Measurements from ENCODE around the gene BCAN.

BCAN gene

DNA sequence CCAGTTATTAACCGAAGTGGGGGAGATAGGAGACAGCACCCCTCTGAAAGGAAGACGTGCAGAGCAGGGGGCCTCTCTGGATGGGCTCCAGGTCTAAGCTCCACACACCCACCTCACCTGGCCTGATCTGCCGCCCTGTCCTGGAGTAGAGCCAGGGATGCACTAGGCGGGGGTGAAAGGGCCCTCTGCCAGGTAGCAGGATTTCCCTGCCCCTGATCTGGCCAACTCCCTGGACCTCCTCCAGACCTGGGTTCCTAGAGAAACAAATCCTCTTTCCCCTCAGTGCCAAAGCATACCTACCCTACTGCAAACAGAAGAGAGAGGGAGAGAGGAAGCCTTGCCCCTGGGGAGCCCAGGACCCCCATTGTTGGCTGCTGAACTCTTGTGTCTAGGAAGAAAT, 61.4 kb downstream of the BCAN start:
- no peak overlapping the region for H3K27ac Mint-ChIP-seq
- peaks cover 11% of the 10 kb centered on the region for H3K36me3 Mint-ChIP-seq
- no peaks in the 10 kb centered on the region for H3K9me3 Mint-ChIP-seq
- no peak overlapping the region for H3K4me3 Mint-ChIP-seq
- peaks cover 29% of the 10 kb centered on the region for H3K4me1 Mint-ChIP-seq
- ATAC-seq = no peak
- H3K27me3 Mint-ChIP-seq = peaks cover 62% of the 10 kb centered on the region

DNA sequence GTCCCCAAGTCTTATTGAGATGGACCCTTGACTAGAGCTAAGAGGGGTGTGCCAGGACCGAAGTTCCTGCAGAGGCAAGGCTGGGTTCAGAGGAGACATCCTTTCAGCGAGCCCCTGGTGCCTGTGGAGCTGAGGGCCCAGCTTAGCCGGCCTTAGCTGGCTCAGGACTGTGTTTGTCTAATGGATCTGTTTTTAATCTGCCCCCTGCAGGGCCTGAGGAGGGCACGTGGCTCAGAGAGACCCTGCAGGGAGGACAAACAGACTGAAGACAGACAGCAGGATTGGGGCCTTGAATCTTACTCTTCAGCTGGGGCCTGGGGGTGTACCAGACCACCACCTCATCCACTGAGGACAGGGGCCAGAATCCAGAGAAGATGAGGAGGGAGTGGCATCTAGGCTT, 61.8 kb downstream of the BCAN start:
- H3K27me3 Mint-ChIP-seq = peaks cover 58% of the 10 kb centered on the region
- H3K4me1 Mint-ChIP-seq = peaks cover 29% of the 10 kb centered on the region
- no peak overlapping the region for H3K4me3 Mint-ChIP-seq

DNA sequence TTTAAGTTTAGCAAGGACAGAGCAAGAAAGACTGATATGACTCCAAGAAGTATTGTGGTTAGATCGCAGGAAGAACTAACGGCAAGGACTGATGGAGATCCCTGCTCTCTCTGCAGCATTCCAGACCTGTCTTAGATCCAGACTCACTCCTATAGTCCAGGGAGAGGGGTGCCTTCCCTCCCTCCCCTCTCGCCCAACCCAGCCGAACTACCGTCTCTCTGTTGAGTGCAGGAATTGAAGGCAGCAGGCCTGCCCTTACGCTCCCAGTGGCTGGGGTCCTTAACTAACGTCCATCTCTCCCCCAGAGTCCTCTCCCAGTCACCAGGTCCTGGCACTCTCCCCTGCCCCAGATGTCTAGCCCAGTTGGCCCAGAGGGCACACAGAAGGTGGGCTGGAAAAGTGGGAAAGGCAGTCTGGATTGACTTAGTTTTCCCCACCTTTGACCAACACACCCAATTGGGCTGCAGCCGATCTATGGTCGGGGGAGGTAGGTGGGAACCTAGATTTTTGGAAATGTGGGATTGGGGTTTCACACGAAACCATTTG, 62.3 kb downstream of the BCAN start:
- Mint-ChIP-seq H3K9me3 (no peaks in the 10 kb centered on the region), H3K4me1 (peaks cover 29% of the 10 kb centered on the region), H3K27me3 (peaks cover 53% of the 10 kb centered on the region), H3K36me3 (peaks cover 5% of the 10 kb centered on the region), H3K4me3 (no peak overlapping the region), H3K27ac (no peak overlapping the region)
- ATAC-seq = no peak

More for the DNA sequence above, 61.8 kb downstream of the BCAN start:
- Mint-ChIP-seq H3K27ac (no peak overlapping the region), H3K36me3 (peaks cover 9% of the 10 kb centered on the region), H3K9me3 (no peaks in the 10 kb centered on the region)
- no peak for ATAC-seq

DNA sequence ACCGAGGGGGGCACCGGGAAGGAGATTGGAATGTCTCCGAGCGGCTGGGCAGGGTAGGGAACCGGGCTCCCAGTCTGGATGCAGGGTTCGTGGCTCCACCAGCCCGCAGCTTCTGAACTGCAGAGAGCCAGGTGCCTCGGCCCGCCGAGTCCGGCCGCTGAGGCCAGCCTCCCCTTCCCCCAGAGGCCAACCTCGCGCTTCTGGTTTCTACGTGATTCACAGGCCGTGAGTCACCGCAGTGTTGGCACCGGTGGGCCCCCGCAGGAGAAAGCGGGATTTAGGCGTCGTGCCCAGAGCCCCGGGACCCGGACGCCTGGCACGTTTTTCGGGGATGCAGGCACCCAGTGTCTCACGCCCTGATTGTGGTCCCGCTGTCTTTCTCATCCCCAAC, 63.0 kb downstream of the BCAN start:
- Mint-ChIP-seq H3K36me3 (peaks cover under 1% of the 10 kb centered on the region), H3K27me3 (peaks cover 46% of the 10 kb centered on the region), H3K27ac (no peak overlapping the region), H3K4me1 (peaks cover 29% of the 10 kb centered on the region), H3K9me3 (no peaks in the 10 kb centered on the region), H3K4me3 (peak overlapping the region; percentile 89)
- ATAC-seq = no peak

DNA sequence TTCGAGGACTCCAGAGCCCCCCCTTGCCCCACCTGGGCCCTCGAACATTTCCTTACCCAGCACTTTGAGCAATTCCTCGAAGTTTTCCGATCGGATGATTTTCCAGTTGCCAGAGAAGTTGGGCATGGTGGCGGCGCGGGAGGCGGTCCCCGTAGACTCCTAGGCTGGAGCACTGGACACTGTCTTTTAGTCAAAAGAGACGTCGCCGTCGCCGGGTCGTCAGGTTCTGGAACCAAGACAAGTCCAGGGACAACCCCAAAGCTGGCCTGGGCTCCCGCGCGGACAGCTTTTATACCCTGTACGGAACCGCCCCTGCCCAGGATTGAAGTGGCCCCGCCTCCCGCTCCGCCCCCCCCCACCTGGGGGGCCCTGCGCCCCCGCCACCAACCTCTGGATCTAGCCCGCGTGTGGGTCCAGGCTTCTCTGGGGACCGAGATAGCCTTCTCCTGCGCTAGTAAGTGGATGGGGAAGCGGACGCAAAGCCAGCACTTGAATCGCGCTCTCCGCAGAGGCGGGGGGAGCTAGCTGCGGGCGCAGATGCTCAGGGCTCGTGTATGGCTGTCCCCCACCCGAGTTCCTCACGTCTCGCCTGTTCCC, 63.5 kb downstream of the BCAN start, which contains the start of gene CRABP2:
TSS of gene CRABP2 (minus strand) at position 263 of the 597 bp plus-strand sequence. CDS start at position 126, 137 bp downstream.
- H3K4me3 Mint-ChIP-seq = peak within 1 kb of the TSS; percentile 89
- ATAC-seq = peak; percentile 39
- no peaks in the 10 kb centered on the region for H3K9me3 Mint-ChIP-seq
- H3K4me1 Mint-ChIP-seq = peaks cover 29% of the 10 kb centered on the region
- peaks cover 44% of the 10 kb centered on the region for H3K27me3 Mint-ChIP-seq
- peak within 1 kb of the TSS; percentile 65 for H3K27ac Mint-ChIP-seq
- no peaks in the 10 kb centered on the region for H3K36me3 Mint-ChIP-seq

DNA sequence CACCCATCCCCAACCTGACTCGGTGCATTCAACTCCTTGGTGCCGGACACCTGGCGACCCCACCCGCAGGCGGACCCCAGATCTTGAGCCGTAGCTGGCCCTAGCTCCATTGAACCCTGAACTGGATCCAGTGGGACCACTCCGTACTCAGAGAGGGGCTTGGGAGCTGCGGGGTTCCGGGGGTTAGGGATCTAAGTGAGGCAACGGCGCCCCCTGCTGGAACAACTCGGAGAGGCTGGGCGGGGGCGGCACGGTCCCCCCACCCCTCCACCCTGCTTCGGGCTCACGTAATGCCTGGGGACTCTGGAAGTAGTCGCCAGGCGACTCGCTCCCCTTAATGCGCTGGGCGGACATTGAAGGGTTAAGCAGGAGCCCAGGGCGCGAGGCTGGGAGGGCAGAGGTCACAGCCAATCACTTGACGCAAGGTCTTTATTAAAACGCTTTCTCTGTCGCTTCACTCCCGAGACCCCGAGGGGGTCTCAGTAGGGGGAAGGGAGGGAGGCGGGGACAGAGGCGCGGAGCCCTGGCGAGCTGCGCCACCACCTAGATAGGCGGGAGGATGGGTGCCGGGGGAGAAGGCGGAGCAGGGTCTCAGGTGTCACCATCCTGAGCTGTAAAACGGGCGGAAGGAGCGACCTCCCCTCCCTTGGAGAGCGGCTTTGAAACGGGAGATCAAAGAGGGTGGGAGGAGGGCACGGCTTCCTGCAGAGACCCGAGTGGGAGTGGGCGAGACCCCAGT, 64.2 kb downstream of the BCAN start:
- peak overlapping the region; percentile 89 for H3K4me3 Mint-ChIP-seq
- H3K9me3 Mint-ChIP-seq = no peaks in the 10 kb centered on the region
- peaks cover 29% of the 10 kb centered on the region for H3K4me1 Mint-ChIP-seq
- peak overlapping the region; percentile 65 for H3K27ac Mint-ChIP-seq
- H3K27me3 Mint-ChIP-seq = peaks cover 41% of the 10 kb centered on the region
- peak; percentile 73 for ATAC-seq
- H3K36me3 Mint-ChIP-seq = no peaks in the 10 kb centered on the region

DNA sequence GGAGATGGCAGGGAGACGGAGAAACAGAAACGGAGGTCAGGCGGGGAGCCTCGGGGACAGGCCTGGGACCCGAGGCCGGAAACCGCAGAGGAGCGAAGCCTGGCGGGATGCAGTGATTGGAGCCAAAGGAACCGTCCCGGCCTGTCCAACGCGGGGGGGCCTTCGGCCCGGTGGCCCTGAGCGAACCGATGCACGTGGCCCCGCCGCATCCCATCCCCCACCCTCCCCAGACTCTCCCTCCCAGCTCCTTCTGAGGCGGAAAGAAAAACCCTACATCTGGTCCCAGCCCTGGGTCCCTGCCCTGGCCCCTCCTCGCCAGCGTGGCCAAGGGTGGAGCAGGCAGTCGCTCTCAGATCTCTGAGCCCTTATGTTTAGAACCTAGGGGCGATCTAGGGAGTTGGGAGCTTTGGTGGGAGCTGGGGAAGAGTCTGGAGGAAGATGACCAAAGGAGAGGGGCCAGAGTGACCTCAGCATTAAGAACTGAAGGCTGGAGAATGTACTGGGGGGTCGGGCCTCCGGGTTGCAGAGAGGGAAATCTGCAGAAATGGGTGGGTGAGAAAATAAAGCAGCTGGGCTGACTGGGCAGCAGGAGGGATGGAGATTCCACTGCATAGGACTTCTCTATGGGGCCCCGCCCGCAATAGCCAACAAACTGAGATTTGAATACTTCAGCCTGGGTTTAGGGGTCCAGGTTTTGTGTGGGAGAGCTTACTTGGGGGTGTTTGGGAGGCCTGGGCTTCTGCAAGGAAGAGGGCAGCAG, 64.9 kb downstream of the BCAN start:
- H3K27me3 Mint-ChIP-seq = peaks cover 33% of the 10 kb centered on the region
- no peak for ATAC-seq
- no peaks in the 10 kb centered on the region for H3K9me3 Mint-ChIP-seq
- H3K27ac Mint-ChIP-seq = peak overlapping the region; percentile 65
- no peaks in the 10 kb centered on the region for H3K36me3 Mint-ChIP-seq
- H3K4me1 Mint-ChIP-seq = peaks cover 29% of the 10 kb centered on the region
- H3K4me3 Mint-ChIP-seq = peak overlapping the region; percentile 89

DNA sequence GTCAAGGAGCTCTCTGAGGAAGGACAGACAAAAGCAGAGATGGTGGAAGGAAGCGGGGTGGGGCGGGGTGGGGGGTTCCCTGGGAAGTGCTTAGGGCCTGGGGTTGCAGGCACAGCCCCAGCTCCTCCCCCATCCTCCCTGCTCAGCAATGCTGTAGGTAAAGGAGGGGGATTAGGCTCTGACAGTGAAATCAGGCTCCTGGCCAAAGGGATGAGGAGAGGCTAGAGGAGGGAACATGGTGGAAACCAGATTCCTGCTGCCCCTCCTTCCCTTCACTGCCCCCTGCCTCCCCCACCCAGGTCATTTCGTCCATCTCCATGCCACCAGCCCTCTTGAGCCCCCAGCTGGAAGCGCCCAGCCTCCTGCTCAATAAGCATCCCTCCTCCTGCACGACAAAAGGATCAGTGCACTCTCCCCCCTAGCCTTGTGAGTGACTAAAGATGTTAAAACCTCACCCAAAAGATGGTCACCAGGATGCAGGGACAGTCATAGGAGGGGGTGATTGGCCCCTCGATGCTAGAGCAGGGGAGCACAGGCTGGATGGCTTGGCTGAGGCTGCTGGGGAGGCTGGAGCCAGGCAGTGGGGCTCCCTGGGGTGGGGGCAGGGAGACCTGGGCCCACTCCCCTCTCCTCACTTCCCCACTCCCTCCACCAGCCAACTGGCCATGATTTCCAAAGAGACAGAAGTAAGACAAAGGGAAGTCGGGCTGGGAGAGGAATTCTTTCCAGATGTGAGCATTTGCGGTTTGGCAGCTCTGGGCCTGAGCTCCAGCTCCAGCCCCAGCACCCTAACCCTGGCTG, 65.7 kb downstream of the BCAN start:
- no peak overlapping the region for H3K4me3 Mint-ChIP-seq
- H3K36me3 Mint-ChIP-seq = no peaks in the 10 kb centered on the region
- H3K27ac Mint-ChIP-seq = no peak overlapping the region
- peaks cover 29% of the 10 kb centered on the region for H3K4me1 Mint-ChIP-seq
- peaks cover 27% of the 10 kb centered on the region for H3K27me3 Mint-ChIP-seq
- no peaks in the 10 kb centered on the region for H3K9me3 Mint-ChIP-seq
- no peak for ATAC-seq

DNA sequence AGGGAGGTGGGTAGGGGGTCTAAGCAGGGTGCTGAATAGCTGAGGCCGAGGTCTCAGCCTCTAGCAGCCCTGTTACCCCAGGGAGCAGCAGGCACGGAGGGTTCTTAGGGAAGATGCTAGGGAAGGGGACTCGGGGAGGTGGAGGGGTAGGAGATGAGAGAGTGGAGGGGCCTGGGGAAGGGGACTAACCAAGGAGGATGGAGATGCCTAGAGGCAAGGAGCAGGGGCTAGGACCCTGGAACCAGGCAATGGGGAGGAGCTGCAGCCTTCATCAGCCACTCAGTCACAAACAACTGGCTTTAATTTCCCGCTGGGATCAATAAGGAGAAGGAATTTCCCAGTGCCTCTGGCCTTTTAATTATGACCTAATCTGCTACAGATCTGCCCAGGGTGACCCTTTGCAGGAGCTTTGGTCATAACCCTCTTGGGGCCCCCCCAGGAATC, 66.3 kb downstream of the BCAN start:
- peaks cover 21% of the 10 kb centered on the region for H3K27me3 Mint-ChIP-seq
- peaks cover 29% of the 10 kb centered on the region for H3K4me1 Mint-ChIP-seq
- ATAC-seq = no peak
- no peak overlapping the region for H3K4me3 Mint-ChIP-seq
- no peak overlapping the region for H3K27ac Mint-ChIP-seq
- H3K36me3 Mint-ChIP-seq = no peaks in the 10 kb centered on the region
- H3K9me3 Mint-ChIP-seq = no peaks in the 10 kb centered on the region

DNA sequence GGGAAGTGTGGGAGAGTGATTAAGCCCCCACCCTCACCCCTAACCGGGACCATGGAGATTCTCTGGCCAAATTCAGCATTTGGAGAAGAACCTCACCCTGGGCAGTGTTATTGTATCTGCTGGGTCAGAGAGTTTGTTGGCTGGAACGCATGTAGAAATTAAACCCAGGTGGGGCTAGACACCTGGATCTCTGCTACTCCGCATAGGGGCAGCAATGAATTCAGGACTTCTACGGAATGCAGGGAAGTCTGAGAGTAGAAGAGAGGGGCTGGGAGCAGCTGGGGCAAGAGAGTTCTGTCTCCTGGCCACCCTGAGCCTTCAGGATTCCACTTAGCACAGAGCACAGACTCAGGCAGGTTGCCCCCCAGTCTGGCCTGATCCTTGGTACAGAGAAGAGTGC, 67.1 kb downstream of the BCAN start:
- ATAC-seq = no peak
- peaks cover 13% of the 10 kb centered on the region for H3K27me3 Mint-ChIP-seq
- H3K9me3 Mint-ChIP-seq = no peaks in the 10 kb centered on the region
- peaks cover 29% of the 10 kb centered on the region for H3K4me1 Mint-ChIP-seq
- H3K27ac Mint-ChIP-seq = no peak overlapping the region
- no peaks in the 10 kb centered on the region for H3K36me3 Mint-ChIP-seq
- no peak overlapping the region for H3K4me3 Mint-ChIP-seq

All from stimulated activated memory B cell treated with anti-CD40 and anti-IgM and Interleukin-4, amounts not matched to agents 10 μg/mL and 1 μg/mL and 100 μg/mL, for 72 hours (primary cell).